NB4 (cell line): ENCODE measurements around the gene FBXO24.

Source experiments
- POLR2A ChIP-seq: IDR thresholded peaks from 2 replicates; pipeline ENCODE4 v1.6.1; 2011; ENCODE audit warnings: mild to moderate bottlenecking; ENCODE audit not compliant: insufficient read length; ENCODE audit errors: extremely low read depth
- TF ChIP-seq, protein P1 (sequence below): IDR thresholded peaks from one replicate; pipeline ENCODE4 v1.5.1; 2012; ENCODE audit warnings: low read depth, low read length

DNA sequence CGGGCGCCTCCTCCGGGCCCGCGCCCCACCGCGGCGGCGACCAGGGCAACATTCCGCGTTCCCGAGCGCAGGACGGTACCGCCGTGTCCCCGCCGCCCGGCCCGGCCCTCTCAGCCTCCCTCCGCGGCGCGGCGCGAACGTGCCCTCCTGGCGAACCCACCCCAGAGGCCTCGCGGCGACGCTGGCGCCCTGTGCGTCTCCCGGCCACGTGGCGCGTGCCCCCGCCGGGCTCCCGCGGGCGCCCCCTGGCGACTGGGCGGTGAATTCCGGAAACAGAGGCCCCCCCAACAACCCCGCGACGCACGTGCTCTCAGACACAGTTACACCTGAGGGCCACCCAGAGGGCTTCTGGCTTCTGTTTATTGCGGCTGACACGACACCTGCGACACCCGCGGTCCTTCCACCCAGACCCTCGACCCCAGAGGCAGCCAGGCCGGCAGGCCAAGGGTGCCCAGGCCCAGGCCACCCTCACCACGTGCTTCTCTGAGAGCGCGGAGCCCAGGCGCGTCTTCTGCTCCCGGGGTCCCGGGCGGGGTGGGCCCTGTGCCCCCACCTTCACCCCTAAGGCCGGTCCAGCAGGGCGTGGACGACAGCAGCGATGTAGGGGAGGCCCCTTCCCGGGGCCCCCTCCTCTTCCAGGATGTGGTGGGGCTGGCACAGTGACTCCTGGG lies 12.3 kb upstream of the FBXO24 start, which contains the start of gene SAP25:
- TF ChIP-seq, protein P1, sequence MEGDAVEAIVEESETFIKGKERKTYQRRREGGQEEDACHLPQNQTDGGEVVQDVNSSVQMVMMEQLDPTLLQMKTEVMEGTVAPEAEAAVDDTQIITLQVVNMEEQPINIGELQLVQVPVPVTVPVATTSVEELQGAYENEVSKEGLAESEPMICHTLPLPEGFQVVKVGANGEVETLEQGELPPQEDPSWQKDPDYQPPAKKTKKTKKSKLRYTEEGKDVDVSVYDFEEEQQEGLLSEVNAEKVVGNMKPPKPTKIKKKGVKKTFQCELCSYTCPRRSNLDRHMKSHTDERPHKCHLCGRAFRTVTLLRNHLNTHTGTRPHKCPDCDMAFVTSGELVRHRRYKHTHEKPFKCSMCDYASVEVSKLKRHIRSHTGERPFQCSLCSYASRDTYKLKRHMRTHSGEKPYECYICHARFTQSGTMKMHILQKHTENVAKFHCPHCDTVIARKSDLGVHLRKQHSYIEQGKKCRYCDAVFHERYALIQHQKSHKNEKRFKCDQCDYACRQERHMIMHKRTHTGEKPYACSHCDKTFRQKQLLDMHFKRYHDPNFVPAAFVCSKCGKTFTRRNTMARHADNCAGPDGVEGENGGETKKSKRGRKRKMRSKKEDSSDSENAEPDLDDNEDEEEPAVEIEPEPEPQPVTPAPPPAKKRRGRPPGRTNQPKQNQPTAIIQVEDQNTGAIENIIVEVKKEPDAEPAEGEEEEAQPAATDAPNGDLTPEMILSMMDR, result no peak
- TF ChIP-seq POLR2A, result no peak
